ENCODE results near the gene GAB2.

DNA sequence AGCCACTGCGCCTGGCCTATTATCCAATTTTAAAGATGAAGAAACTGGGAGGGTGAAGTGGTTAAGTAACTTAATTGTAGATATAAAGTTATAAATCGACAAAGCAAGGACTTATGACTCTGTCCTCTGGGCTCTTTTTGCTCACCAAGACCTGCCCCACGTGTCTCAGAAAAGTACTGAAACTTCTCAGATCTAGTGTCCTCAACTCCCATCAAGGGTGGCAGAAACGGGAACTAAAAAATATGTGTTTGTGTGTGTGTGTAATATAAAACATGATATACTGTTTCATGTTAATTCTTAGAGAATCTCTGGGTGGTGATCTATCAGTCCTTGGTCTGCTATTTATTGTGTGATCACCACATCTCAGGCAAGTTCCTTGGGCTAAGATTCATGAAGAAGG, 104.9 kb downstream of the GAB2 start:
- TF ChIP-seq EZH2 (IDR thresholded peaks at IDR 0.05; ENCODE audit: borderline replicate concordance, low read length) = no peak
- no peak for TF ChIP-seq CTCF (IDR thresholded peaks at IDR 0.05; ENCODE audit: low read length)
